AG04449 (cell line): ENCODE measurements around the gene IQCE.

Source experiments
- CTCF ChIA-PET: fragments of 350-600 bp; formaldehyde crosslinking; extraction: SDS; loops from one replicate; lab custom pipeline; 2021; ENCODE audit warnings: antibody characterized with exemption; lab: Yijun Ruan, JAX
- POLR2A ChIA-PET: fragments of 400-600, 350-600 bp; formaldehyde crosslinking; extraction: SDS; loops from one replicate; lab custom pipeline; 2020; ENCODE audit warnings: antibody characterized with exemption, inconsistent platforms; lab: Yijun Ruan, JAX
- DNase-seq: peaks from one replicate; pipeline ENCODE4 v3.0.0-alpha.2; 2010; ENCODE audit warnings: low read depth, low spot score
- H3K4me3 ChIP-seq: 2 replicates; pipeline ENCODE4 v1.5.1; 2011; ENCODE audit warnings: low read depth, mild to moderate bottlenecking, control low read depth, low read length
- TF ChIP-seq, protein P1 (sequence below): IDR thresholded peaks from one replicate; pipeline ENCODE4 v1.5.1; 2011; ENCODE audit warnings: mild to moderate bottlenecking, moderate library complexity, low read length, control low read depth, inconsistent platforms; ENCODE audit not compliant: insufficient read depth; ENCODE audit errors: missing control alignments

The IQCE gene

GRCh38 chr7:2576742-2577491 lies 18.1 kb downstream of the IQCE start:
- CTCF ChIA-PET = interaction anchor here (1.1 to 2.3 kb wide), 2 partner anchors 10 to 104 kb away, joined by 3 to 7 read pairs; no protein-coding TSS in a partner anchor
- no peak overlapping the region for H3K4me3 ChIP-seq
- POLR2A ChIA-PET = no interaction called here
- DNase-seq = no peak
- TF ChIP-seq, protein P1, sequence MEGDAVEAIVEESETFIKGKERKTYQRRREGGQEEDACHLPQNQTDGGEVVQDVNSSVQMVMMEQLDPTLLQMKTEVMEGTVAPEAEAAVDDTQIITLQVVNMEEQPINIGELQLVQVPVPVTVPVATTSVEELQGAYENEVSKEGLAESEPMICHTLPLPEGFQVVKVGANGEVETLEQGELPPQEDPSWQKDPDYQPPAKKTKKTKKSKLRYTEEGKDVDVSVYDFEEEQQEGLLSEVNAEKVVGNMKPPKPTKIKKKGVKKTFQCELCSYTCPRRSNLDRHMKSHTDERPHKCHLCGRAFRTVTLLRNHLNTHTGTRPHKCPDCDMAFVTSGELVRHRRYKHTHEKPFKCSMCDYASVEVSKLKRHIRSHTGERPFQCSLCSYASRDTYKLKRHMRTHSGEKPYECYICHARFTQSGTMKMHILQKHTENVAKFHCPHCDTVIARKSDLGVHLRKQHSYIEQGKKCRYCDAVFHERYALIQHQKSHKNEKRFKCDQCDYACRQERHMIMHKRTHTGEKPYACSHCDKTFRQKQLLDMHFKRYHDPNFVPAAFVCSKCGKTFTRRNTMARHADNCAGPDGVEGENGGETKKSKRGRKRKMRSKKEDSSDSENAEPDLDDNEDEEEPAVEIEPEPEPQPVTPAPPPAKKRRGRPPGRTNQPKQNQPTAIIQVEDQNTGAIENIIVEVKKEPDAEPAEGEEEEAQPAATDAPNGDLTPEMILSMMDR = no peak

DNA sequence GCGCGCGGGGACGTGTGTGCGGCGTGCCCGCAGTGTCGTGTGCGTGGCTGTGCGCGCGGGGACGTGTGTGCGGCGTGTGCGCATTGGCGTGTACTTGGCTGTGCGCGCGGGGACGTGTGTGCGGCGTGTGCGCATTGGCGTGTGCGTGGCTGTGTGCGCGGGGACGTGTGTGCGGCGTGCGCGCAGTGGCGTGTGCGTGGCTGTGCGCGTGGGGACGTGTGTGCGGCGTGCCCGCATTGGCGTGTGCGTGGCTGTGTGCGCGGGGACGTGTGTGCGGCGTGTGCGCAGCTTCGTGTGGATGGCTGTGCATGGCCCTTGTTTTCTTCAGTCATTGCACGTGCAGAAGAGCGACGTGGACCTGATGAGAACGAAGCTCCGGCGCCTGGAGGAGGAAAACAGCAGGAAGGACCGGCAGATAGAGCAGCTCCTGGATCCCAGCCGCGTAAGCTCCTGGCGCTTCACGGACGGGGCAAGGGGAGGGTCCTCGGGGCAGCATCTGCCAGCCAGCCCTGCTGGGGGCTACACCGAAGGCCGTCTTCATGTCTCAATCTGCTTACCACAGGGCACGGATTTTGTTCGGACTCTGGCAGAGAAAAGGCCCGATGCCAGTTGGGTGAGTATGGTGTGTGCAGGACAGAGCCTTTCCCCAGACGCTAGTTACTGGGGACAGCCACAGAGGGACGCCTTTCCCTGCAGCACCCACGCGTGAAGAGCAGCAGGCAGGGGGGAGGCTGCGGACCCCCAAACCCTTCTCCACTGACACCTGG lies 19.3 kb downstream of the IQCE start:
- TF ChIP-seq, protein P1 = no peak
- DNase-seq = no peak
- CTCF ChIA-PET = interaction anchor here (0.6 kb wide), 1 partner anchor 48 kb away, joined by 3 read pairs; no protein-coding TSS in a partner anchor
- H3K4me3 ChIP-seq = no peak overlapping the region
- POLR2A ChIA-PET = no interaction called here

DNA sequence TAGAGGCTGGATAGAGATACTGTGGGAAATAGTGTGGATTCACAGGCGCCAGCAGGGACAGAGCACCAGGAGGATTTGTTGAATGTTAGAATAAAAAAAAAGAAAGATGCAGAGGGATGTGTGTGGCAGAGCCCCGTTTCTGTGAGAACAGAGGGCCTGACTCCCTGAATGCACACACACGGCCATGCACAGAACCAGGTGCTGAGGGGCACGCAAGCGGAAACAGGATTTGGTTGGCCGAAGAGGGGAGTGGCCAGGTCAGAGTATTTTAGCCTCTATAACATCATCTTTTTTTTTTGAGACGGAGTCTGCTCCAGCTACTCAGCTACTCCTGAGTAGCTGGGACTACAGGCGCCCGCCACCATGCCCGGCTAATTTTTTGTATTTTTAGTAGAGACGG lies 21.9 kb downstream of the IQCE start:
- no peak overlapping the region for H3K4me3 ChIP-seq
- POLR2A ChIA-PET = no interaction called here
- no peak for DNase-seq
- TF ChIP-seq, protein P1 = no peak
- CTCF ChIA-PET = no interaction called here

GRCh38 chr7:2582006-2582735 lies 23.4 kb downstream of the IQCE start:
- ChIA-PET CTCF (no interaction called here), POLR2A (no interaction called here)
- DNase-seq = no peak
- TF ChIP-seq, protein P1 = no peak
- no peak overlapping the region for H3K4me3 ChIP-seq

GRCh38 chr7:2583798-2584580 lies 25.2 kb downstream of the IQCE start:
- ChIA-PET POLR2A (interaction anchor here (0.5 kb wide), 1 partner anchor 62 kb away, joined by 3 read pairs; no protein-coding TSS in a partner anchor), CTCF (interaction anchor here (1.6 kb wide), 1 partner anchor 29 kb away, joined by 4 read pairs; no protein-coding TSS in a partner anchor)
- H3K4me3 ChIP-seq = no peak overlapping the region
- TF ChIP-seq, protein P1 = no peak
- DNase-seq = no peak
